Upper lobe of left lung (tissue), 4 donors: Measurements from ENCODE around the gene IPPK.
"Not testable (repeated sequence)": the region's sequence is repeated elsewhere in the genome, so short reads cannot be mapped to it uniquely, and the experiment has no call there.

Experiments used
- EP300 ChIP-seq, 4 donors: sonication (generic); formaldehyde crosslinking; IDR thresholded peaks; one replicate each; pipeline ENCODE4 v1.5.1; 2017; ENCODE audit warnings: antibody characterized with exemption in 4 of 4, control low read depth in 2 of 4
- POLR2A ChIP-seq, 4 donors: fragments of 450-650 bp; IDR thresholded peaks; one replicate each; pipeline ENCODE4 v1.5.1; 2016 to 2017; ENCODE audit warnings: antibody characterized with exemption in 4 of 4, mild to moderate bottlenecking in 2 of 4
- POLR2AphosphoS5 ChIP-seq, 2 donors: sonication (generic); formaldehyde crosslinking; IDR thresholded peaks; one replicate each; pipeline ENCODE4 v1.5.1; 2017; ENCODE audit warnings: antibody characterized with exemption in 2 of 2
- TF ChIP-seq, protein P1 (sequence below), 6 experiments: fragments of 450-650 bp in 4 of 6; fragments of 200-600 bp in 2 of 6; sonication (generic) in 2 of 6; IDR thresholded peaks; one replicate each; pipeline ENCODE4 v1.5.1; 2016 to 2019; ENCODE audit warnings: antibody characterized with exemption in 6 of 6

DNA sequence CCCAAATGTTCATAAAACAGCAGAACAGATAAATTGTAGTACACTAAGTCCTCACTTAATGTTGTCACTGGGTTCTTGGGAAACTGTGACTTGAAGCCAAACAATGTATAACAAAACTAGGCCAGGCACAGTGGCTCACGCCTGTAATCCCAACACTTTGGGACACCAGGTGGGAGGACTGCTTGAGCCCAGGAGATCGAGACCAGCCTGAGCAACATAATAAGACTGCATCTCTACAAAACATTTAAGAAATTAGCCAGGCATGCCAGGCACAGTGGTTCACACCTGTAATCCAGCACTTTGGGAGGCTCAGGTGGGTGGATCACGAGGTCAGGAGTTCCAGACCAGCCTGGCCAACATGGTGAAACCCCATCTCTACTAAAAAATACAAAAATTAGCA lies 46.0 kb downstream of the IPPK start:
- TF ChIP-seq, protein P1, sequence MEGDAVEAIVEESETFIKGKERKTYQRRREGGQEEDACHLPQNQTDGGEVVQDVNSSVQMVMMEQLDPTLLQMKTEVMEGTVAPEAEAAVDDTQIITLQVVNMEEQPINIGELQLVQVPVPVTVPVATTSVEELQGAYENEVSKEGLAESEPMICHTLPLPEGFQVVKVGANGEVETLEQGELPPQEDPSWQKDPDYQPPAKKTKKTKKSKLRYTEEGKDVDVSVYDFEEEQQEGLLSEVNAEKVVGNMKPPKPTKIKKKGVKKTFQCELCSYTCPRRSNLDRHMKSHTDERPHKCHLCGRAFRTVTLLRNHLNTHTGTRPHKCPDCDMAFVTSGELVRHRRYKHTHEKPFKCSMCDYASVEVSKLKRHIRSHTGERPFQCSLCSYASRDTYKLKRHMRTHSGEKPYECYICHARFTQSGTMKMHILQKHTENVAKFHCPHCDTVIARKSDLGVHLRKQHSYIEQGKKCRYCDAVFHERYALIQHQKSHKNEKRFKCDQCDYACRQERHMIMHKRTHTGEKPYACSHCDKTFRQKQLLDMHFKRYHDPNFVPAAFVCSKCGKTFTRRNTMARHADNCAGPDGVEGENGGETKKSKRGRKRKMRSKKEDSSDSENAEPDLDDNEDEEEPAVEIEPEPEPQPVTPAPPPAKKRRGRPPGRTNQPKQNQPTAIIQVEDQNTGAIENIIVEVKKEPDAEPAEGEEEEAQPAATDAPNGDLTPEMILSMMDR (IDR thresholded peaks at IDR 0.05) = not testable (repeated sequence)
- not testable (repeated sequence) for TF ChIP-seq EP300, POLR2AphosphoS5, POLR2A (IDR thresholded peaks at IDR 0.05)
